Measurements from ENCODE around the gene ZC3H10.
"Not testable (repeated sequence)": the region's sequence is repeated elsewhere in the genome, so short reads cannot be mapped to it uniquely, and the experiment has no call there.

The ZC3H10 gene

DNA sequence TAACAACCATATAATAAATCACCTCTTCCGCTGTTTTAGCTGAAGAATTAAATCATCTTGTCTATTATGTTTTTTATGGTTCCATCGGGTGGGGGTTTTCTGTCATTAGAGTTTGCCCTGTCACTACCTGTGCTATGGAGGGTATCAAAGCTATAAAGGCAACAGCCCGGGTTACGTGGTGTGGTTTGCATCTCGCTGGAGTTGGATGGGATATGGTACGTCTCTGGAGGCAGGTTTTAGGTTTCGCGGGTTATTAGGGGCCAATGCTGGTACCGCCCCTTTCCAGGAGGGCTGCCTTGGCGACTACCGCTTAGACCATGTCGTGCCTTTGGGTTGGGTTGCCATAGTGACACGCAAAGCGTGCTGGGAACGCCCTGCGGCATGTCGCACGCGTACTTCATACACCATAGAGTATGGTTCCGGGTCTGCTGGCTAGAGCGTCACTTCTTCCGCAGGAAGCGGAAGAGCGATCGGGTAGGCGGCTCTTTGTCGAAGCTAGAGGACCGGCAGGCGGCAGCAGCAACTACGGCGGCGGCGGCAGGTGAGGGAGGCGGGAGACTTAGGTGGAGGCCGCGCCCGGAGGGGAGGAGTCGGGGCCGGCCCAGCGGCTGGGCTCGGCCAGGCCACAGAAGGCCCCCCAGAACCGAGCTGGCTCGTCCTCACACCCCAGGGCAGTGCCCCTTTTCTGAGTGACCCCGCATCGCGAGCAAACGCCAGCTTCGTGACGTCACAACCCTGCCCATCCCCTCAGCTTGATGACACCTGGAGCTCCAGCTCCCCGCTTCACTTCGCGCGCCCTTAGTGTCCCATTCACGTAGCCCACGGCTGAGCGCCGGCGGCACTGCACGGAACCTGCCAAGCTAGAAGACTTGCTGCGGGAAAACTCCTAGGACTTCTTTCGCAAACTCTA is at the start of gene ZC3H10:
Gene ZC3H10, plus strand, starts transcription at position 489 of the 910 bp plus-strand sequence. CDS start 2,297 bp downstream, outside the sequence.
- DNase-seq (ENCODE audit: low spot score) = peak; percentile 97

DNA sequence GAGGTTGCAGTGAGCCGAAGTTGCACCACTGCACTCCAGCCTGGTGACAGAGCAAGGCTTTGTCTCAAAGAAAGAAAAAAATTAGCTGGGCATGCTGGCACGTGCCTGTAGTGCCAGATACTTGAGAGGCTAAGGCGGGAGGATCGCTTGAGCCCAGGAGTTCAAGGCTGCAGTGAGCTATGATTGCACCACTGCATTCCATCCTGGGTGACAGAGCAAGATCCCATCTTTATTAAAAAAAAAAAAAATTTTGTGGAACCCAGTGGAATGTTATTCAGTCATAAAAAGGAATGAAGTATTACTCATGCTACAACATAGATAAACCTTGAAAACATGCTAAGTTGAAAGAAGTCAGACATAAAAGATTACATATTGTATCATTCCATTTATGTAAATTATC is 46.4 kb upstream of the ZC3H10 start:
- DNase-seq (ENCODE audit: low spot score) = no peak

GRCh38 chr12:56074396-56074795 is 43.7 kb upstream of the ZC3H10 start:
- no peak for DNase-seq (ENCODE audit: low spot score)

DNA sequence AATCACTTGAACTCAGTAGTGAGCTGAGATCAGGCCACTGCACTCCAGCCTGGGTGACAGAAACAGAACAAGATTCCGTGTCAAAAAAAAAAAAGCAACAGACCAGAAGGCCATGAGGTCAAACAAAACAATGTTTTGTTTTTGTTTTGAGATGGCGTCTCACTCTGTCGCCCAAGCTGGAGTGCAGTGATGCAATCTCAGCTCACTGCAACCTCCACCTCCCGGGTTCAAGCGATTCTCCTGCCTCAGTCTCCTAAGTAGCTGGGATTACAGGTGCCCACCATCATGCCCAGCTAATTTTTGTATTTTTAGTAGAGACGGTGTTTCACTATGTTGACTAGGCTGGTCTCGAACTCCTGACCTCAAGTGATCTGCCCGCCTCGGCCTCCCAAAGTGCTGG is 40.1 kb upstream of the ZC3H10 start:
- DNase-seq (ENCODE audit: low spot score) = not testable (repeated sequence)

GRCh38 chr12:56078427-56078826 is 39.6 kb upstream of the ZC3H10 start:
- DNase-seq (ENCODE audit: low spot score) = no peak

DNA sequence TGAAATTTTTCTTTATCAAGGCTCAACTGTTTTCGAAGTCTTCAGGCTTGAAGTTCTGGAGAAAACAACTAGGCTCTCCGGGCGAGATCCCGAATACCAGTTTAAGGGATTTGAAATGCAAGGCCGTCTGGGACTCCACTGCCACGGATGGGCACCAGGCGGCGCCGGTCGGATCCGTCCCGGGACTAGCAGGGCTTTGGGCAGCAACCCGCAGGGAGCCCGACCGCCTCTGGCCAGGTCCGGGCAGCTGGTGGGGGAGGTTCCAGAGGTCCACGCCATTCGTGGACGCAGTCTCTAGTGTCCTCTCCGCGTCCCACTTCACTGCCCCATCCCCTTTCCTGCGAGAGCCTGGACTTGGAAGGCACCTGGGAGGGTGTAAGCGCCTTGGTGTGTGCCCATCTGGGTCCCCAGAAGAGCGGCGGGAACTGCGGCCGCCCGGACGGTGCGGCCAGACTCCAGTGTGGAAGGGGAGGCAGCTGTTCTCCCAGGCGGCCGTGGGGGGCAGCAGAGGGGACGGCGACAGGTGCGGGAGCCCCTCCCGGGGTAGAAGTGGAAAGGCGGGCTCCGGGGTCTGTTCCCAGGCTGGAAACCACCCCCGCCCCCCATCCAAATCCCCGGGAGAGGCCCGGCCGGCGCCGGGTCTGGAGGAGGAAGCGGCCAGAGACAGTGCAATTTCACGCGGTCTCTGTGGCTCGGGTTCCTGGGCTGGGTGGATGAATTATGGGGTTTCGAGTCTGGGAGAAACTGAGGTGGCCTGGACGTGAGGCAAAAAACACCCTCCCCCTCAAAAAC is 38.9 kb upstream of the ZC3H10 start:
- peak; percentile 91 for DNase-seq (ENCODE audit: low spot score)

DNA sequence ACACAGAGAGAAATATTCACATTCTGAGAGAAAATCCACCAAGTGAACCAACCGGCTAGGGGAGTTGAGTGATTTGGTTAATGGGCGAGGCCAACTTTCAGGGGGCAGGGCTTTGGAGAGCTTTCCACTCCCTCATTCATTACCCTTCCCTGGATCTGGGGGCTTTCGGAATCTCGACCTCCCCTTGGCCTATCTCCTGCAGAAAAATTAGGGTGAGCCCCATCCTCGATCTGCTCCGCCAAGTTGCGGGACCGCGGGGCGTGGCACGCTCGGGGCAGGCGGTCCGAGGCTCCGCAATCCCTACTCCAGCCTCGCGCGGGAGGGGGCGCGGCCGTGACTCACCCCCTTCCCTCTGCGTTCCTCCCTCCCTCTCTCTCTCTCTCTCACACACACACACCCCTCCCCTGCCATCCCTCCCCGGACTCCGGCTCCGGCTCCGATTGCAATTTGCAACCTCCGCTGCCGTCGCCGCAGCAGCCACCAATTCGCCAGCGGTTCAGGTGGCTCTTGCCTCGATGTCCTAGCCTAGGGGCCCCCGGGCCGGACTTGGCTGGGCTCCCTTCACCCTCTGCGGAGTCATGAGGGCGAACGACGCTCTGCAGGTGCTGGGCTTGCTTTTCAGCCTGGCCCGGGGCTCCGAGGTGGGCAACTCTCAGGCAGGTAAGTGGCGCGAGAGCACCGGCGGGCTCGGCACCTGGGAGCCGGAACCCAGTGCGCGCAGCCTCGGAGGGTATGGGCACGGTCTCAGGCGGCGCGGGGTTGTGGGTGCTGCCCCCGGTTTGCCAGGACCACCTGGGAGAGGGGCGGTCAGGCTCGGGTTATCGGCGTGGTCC is 38.1 kb upstream of the ZC3H10 start, which contains the start of gene ERBB3:
Gene ERBB3, plus strand, starts transcription at position 443 of the 833 bp plus-strand sequence. Its CDS starts 136 bp downstream, at position 579.
- DNase-seq (ENCODE audit: low spot score) = peak; percentile 88

GRCh38 chr12:56080556-56081138 is 37.4 kb upstream of the ZC3H10 start:
- peak; percentile 29 for DNase-seq (ENCODE audit: low spot score)

GRCh38 chr12:56081393-56082347 is 36.4 kb upstream of the ZC3H10 start:
- peak; percentile 92 for DNase-seq (ENCODE audit: low spot score)

- DNase-seq (ENCODE audit: low spot score) = no peak
These were observed 35.7 kb upstream of the ZC3H10 start for GRCh38 chr12:56082382-56082781.

DNA sequence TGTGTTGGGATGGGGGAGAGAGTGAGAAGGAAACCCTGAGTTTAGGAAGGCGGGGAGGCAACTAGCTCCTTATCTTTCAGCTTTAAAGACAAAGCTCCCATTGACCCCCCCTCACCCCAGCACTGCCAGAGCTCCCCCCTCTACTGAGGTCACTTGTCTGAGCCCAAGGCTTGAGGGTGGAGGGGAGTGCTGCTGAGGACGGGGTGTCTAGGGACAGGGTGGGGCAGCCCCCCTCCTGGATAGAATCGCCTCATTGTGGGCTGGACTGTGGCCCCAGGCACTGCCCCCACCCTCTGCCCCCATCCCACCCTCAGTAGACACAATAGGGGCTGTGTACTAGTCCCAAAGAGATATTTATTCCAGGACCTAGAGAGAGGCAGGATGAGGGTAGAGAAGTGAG is 35.1 kb upstream of the ZC3H10 start:
- DNase-seq (ENCODE audit: low spot score) = peak; percentile 99

DNA sequence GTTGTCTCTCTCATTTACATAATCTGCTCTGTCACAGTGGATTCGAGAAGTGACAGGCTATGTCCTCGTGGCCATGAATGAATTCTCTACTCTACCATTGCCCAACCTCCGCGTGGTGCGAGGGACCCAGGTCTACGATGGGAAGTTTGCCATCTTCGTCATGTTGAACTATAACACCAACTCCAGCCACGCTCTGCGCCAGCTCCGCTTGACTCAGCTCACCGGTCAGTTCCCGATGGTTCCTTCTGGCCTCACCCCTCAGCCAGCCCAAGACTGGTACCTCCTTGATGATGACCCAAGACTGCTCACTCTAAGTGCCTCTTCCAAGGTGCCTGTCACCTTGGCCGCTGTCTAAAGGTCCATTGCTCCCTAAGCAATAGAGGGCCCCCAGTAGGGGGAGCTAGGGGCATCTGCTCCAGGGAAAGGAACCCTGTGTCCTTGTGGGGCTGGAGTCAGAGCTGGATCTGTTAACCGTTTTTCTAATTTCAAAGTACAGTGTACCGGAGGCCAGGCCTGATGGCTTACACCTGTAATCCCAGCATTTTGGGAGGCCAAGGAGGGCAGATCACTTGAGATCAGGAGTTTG is 33.0 kb upstream of the ZC3H10 start:
- DNase-seq (ENCODE audit: low spot score) = no peak

DNA sequence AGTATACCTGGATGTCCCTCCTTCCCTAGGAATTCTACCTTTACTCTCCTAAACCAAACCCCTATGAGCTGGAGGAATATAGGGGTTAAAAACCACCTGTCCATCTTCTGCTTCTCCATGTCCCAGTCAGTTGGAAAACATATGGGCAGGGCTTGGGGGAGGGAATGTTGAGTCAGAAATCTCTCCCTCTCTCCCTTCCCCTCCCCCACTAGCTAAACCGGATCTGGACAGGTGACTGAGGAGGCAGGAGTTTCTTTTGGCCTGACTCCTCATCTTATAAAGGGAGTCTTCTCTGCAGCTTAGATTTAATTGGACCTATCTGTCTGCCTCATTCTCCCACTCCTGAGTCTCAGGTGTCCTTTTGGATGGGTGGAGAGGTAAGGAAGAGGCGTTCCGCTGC is 32.0 kb upstream of the ZC3H10 start:
- no peak for DNase-seq (ENCODE audit: low spot score)

GRCh38 chr12:56086608-56087007 is 31.5 kb upstream of the ZC3H10 start:
- no peak for DNase-seq (ENCODE audit: low spot score)

DNA sequence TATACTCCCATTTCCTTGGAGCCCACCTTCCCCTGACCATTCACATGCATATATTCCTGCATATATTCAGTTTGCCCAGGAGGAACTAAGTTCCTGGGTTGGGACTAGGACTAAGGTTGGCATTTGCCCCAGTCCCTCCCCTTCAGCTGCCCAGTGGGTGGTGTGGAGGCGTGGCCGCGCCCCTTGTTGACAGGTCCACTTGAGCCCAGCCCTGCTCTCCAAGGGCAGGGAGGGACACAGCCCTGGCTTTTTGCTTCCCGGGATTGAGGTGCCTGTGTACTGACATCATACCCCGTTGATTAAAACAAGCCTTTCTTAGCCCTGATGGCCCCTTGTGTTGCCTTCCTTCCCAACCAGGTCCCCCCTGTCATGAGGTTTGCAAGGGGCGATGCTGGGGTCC is 30.8 kb upstream of the ZC3H10 start:
- DNase-seq (ENCODE audit: low spot score) = peak; percentile 35

DNA sequence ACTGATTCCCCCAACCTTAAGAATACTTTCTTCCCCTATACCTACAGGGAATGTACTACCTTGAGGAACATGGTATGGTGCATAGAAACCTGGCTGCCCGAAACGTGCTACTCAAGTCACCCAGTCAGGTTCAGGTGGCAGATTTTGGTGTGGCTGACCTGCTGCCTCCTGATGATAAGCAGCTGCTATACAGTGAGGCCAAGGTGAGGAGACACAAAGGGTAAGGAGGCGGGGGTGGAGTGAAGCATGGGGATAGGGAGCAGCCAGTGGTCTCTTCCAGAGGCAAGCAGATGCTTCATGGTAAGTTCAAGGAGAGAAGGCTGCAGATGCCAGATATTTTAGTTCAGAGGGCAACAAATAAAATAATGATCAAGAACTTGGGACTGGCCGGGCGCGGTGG is 20.3 kb upstream of the ZC3H10 start:
- no peak for DNase-seq (ENCODE audit: low spot score)

- DNase-seq (ENCODE audit: low spot score) = no peak
These were observed 19.5 kb upstream of the ZC3H10 start for GRCh38 chr12:56098592-56098991.

DNA sequence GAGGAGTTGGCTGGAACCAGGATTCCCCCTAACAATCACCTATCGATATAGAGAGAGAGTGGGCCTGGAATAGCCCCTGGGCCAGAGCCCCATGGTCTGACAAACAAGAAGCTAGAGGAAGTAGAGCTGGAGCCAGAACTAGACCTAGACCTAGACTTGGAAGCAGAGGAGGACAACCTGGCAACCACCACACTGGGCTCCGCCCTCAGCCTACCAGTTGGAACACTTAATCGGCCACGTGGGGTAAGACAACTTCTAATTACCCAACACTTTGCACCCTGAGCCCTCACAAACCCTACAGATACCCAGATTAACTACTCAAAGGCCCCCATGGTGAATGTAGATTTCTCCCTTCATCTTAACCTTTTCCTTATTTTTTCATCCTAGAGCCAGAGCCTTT is 18.3 kb upstream of the ZC3H10 start:
- DNase-seq (ENCODE audit: low spot score) = no peak

GRCh38 chr12:56101045-56101444 is 17.0 kb upstream of the ZC3H10 start:
- no peak for DNase-seq (ENCODE audit: low spot score)

GRCh38 chr12:56102683-56103065 is 15.4 kb upstream of the ZC3H10 start:
- no peak for DNase-seq (ENCODE audit: low spot score)
